COLO668 (cell line): ENCODE results near the gene ZNF737.
"Not testable (repeated sequence)": the region's sequence is repeated elsewhere in the genome, so short reads cannot be mapped to it uniquely, and the experiment has no call there.

Experiments used
- DNase-seq: peaks from one replicate; lab custom pipeline; 2025; ENCODE audit not compliant: unreplicated experiment; lab: John Stamatoyannopoulos, UW

The ZNF737 gene

DNA sequence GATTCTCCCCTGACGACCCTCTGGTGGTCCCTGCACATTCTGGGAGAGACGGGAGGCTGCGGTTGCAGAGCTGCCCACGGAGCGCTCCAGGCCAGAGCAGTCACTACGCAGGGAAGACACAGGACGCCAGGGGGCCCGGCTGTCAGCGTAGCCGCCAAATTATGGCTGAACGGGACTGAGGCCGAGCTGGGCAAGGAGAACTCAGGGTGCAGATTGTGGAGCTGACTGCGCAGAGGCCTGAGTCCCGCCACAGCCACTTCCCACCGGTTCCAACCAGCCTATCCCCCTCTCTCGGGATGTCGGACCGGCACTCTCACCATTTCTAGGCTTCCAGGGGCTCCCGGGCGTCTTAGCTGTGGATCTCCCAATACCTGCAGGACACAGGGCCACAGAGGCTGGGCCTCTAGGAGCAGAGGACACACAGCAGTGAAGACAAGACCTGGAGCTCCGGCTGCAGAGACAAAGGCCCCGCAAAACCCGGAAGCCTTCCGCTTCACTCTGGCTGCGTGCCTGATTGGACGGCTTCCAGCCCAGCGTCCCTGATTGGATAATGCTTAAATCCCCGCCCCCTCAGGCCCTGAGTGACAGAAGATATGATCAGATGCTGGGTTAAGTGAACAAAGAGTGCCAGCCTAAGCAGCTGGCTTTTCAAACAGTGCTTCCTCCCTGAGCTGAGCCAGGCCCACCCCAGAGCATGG lies at the start of gene ZNF737:
TSS of gene ZNF737 (minus strand) at position 461 of the 698 bp plus-strand sequence. CDS start at position 320, 141 bp downstream.
- DNase-seq, result peak; percentile 88

DNA sequence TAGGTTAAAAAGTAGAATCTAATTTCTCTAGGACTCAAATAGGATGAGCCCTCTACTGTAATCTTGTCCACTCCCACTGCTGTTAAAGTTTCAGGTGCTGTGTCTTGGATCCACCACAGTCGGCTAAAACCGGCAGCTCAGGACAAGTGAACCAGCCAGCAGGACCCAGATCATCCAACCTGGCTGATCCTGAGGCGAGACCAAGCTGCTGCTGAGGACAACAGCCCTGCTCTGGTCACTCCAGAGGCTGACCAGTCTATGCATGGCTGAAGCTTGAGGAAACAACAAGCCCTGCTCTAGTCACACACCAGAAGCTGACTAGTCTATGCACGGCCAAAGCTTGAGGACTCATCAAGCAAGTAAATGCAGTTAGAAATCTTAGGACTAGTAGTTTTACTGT lies 49.4 kb upstream of the ZNF737 start:
- DNase-seq, result not testable (repeated sequence)

DNA sequence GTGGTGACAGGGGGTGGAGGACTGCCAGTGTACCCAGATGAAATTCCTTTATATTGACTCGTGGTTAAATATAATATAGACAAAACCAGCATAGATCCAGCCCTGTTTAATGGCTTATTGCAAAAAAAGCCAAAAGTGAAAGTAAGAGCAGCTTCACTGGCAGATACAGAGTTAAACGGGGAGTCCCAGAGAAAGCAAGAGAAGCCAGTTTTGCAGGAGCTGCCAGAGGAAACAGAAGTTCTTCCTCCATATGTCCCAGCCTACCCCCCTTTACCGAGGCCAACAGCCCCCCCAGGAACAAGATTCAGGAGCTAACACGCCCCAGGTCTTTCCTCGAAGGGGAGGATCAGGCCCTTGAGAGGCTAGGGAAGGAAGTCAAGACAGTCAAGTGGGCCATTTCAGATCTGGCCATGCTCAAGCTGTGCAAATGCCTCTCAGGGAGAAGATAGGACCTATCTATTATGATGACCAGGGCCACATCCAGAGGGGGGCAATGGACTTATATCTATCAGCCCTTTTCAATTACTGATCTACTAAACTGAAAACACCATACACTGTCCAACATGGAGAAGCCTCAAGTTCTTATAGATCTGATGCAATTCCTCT lies 47.2 kb upstream of the ZNF737 start:
- DNase-seq, result no peak

DNA sequence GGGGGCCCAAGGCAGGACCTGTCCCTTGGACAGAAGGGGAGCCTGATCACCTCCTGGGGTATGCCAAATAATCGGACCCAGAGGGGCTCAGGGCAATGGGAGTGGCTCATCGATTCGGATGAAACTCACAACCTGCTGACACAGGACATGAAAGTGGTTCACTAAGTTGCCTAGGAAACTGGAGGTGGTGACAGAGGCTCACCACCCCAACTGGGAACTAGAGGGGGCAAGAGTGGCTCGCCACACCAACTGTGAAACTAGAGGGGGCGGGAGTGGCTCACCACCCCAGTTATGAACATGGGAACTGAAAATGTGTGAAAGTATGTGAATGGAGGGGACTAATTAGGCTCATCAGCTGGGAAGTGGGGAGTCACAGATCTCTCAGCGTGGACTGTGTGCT lies 46.3 kb upstream of the ZNF737 start:
- no peak for DNase-seq

DNA sequence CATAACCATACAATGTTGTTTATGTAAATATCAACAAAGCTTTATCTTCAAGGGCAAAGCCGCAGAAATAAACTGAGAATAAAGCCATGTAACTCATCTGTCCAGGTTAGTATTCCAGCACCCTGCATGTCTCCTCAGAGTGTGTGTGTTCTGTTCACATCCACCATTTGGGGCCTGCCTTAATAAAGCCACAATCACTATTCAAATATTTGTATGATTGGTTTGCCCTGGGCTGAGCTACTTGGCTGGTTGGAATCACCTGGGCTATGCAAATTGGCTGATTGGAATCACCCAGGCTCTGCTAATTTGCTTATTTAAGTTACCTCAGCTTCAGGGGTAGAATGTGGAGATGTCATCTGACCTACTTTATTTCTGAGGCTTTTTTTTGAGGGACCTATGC lies 42.4 kb upstream of the ZNF737 start:
- DNase-seq, result no peak

DNA sequence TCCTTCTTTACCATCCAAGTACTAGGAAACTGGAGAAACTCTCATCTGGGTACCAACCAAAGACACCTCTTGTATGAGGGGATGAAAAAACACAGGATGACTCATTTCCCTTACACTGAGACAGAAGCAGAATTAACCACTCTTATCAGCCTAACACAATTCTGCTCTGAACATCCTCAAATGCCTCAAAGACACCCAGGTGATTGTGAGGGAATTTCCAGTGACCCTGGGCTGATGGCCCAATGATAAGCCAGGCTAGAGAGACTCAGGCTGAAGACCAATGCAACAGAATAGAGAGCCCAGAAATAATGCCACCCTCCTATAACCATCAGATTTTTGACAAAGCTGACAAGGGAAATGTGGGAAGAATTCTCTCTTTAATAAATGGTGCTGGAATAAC lies 7.0 kb downstream of the ZNF737 start:
- no peak for DNase-seq

DNA sequence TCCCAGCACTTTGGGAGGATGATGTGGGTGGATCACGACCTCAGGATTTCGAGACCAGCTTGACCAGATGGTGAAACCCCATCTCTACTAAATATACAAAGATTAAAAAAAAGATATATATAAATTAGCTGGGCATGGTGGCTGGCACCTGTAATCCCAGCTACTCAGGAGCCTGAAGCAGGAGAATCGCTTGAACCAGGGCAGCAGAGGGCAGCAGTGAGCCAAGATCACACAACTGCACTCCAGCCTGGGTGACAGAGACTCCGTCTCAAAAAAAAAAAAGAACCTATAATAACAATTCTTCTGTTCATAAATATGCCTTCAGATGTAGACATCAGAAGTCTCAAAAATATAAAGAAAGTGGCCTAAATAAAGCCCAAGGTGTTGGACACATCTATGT lies 7.6 kb downstream of the ZNF737 start:
- no peak for DNase-seq

DNA sequence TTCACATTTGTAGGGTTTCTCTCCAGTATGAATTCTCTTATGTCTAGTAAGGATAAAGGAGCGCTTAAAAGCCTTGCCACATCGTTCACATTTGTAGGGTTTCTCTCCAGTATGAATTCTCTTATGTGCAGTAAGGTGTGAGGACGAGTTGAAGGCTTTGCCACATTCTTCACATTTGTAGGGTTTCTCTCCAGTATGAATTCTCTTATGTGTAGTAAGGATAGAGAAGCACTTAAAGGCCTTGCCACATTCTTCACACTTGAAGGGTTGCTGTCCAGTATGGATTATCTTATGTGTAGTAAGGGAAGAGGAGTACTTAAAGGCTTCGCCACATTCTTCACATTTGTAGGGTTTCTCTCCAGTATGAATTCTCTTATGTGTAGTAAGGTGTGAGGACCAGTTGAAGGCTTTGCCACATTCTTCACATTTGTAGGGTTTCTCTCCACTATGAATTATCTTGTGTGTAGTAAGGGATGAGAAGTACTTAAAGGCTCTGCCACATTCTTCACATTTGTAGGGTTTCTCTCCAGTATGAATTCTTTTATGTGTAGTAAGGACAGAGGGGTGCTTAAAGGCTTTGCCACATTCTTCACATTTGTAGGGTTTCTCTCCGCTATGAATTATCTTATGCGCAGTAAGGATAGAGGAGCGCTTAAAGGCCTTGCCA lies 20.8 kb downstream of the ZNF737 start:
- DNase-seq, result not testable (repeated sequence)

DNA sequence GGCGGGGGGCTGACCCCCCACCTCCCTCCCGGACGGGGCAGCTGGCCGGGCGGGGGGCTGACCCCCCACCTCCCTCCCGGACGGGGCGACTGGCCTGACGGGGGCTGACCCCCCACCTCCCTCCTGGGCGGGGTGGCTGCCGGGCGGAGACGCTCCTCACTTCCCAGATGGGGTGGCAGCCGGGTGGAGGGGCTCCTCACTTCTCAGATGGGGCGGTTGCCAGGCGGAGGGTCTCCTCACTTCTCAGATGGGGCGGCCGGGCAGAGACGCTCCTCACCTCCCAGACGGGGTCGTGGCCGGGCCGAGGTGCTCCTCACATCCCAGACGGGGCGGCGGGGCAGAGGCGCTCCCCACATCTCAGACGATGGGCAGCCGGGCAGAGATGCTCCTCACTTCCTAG lies 35.3 kb downstream of the ZNF737 start:
- DNase-seq, result not testable (repeated sequence)

DNA sequence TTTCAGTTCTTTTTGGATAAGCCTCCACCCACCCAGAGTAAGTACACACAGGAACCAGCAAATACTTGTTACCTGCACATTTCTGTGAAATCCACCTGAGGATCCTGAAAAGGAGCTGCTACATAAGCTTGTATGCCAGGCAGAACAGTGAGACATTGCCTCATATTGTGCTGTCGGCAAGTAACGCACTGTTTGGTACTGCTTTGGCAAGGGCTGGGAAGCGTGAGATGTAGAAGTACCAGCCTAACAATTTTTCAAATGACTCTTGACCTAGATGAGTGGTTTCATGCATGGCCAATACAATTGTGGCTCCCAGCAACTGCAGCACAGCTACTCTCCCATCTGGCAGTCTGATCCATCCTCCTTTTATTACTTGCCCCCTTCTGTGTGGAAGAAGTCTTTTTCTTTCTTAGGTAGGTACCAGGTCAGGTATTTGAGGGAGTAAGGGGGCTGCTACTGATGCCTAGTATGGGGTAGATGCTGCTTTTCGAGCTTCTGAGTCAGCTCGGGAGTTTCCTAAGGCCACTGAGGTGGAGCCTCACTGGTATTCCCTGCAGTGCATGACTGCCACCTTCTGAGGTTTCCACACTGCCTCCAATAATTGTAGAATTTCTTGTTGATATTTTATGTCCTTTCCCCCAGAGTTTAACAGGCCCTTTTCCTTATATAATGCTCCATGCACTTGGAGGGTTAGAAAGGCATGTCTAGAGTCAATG lies 52.2 kb downstream of the ZNF737 start:
- no peak for DNase-seq

DNA sequence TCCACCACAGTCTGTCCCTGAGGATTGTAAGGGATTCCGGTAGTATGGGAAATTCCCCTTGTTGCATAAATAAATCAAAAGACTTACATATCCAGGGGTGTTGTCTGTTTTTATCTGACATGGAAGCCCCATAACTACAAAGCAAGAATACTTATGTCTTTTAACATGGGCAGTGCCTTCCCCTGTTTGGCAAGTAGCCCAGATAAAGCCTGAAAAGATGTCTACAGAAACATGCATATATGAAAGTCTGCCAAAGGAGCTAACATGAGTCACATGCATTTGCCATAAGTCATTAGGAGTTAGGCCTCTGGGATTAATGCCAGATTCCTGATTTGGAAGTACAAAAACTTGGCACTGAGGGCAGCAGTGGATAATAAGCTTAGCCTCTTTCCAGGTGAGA lies 62.1 kb downstream of the ZNF737 start:
- no peak for DNase-seq
